GM12878 (cell line): ENCODE measurements around the gene IER3IP1. TPM values are rescaled to one million over a fixed set of nuclear protein-coding genes. Genes with fewer than 3 reads are reported as not detected.

Experiments used
- ATAC-seq: fragments of 200-7000 bp; cut with Tn5 transposase; 3 replicates; pipeline ENCODE4 v1.9.1; 2020; ENCODE audit warnings: mild to moderate bottlenecking, moderate library complexity
- BruUV-seq: library from RNA; stranded (reverse); fragments of 400-500 nt; replicated peaks from 2 replicates; lab custom pipeline; 2021; lab: Mats Ljungman, UMichigan
- CTCF ChIA-PET: fragments of 300-600 bp; sonication (Branson Sonifier 250); formaldehyde crosslinking; extraction: SDS; loops from one replicate; lab custom pipeline; 2021; ENCODE audit warnings: inconsistent platforms; lab: Yijun Ruan, JAX
- POLR2A ChIA-PET: fragments of 350-600 bp; formaldehyde crosslinking; extraction: SDS; loops from one replicate; lab custom pipeline; 2021; ENCODE audit warnings: inconsistent platforms; lab: Charles Lee
- RAD21 ChIA-PET: fragments of 300-600 bp; sonication (Branson Sonifier 250); formaldehyde crosslinking; loops from one replicate; lab custom pipeline; 2023; ENCODE audit warnings: antibody characterized with exemption; ENCODE audit not compliant: unreplicated experiment; lab: Charles Lee
- SMC1A ChIA-PET: fragments of 300-600 bp; sonication (Branson Sonifier 250); formaldehyde crosslinking; loops from one replicate; lab custom pipeline; 2023; ENCODE audit not compliant: unreplicated experiment, uncharacterized antibody; lab: Charles Lee
- DNase-seq: peaks from one replicate; pipeline ENCODE4 v3.0.0-alpha.2; 2011; ENCODE audit warnings: low read depth, low spot score
- FAIRE-seq: peaks from 3 replicates; lab custom pipeline; 2011; peaks lifted over from hg19 to GRCh38; lab: Jason Lieb, UNC
- H2AFZ ChIP-seq: 2 replicates; pipeline ENCODE4 v1.6.0; 2011; ENCODE audit warnings: low read depth, low read length, control low read depth; ENCODE audit not compliant: control insufficient read depth
- H3K27ac ChIP-seq: 2 replicates; pipeline ENCODE4 v1.5.1; 2011; ENCODE audit warnings: control low read depth; ENCODE audit not compliant: control insufficient read depth, insufficient read depth
- H3K27me3 ChIP-seq, 2 experiments: replicated peaks in 1 of 2; 2 replicates each; pipeline versions ENCODE4 v1.6.0 to v1.6.1; 2011; ENCODE audit warnings: low read length in 1 of 2; ENCODE audit not compliant: control insufficient read depth in 2 of 2, insufficient read depth in 2 of 2
- H3K36me3 ChIP-seq, 2 experiments: 2 replicates each; pipeline ENCODE4 v1.5.1; 2011; ENCODE audit warnings: low read length in 1 of 2; ENCODE audit not compliant: control insufficient read depth in 2 of 2, insufficient read depth in 2 of 2
- H3K4me1 ChIP-seq: 2 replicates; pipeline ENCODE4 v1.6.1; 2011; ENCODE audit warnings: mild to moderate bottlenecking, low read length, moderate library complexity, mixed read lengths; ENCODE audit not compliant: control insufficient read depth, insufficient read depth
- H3K4me2 ChIP-seq: 2 replicates; pipeline ENCODE4 v1.6.0; 2011; ENCODE audit warnings: control low read depth; ENCODE audit not compliant: control insufficient read depth, insufficient read depth
- H3K4me3 ChIP-seq: fragments of 200-600 bp; sonication (generic); 2 replicates; pipeline ENCODE4 v1.5.1; 2016
- H3K79me2 ChIP-seq: 2 replicates; pipeline ENCODE4 v1.6.0; 2011; ENCODE audit warnings: low read length; ENCODE audit not compliant: control insufficient read depth, insufficient read depth
- H3K9ac ChIP-seq: 2 replicates; pipeline ENCODE4 v1.8.0; 2011; ENCODE audit warnings: low read length, control low read depth, mixed read lengths; ENCODE audit not compliant: control insufficient read depth, insufficient read depth
- H3K9me3 ChIP-seq: replicated peaks from 3 replicates; pipeline ENCODE4 v1.5.1; 2011; ENCODE audit warnings: mild to moderate bottlenecking, low read length; ENCODE audit not compliant: control insufficient read depth, insufficient read depth
- H4K20me1 ChIP-seq: 2 replicates; pipeline ENCODE4 v1.6.0; 2011; ENCODE audit not compliant: control insufficient read depth, insufficient read depth
- HDAC6 ChIP-seq: fragments of 200-600 bp; sonication (generic); IDR thresholded peaks from one replicate; pipeline ENCODE4 v1.8.0; 2017; ENCODE audit warnings: antibody characterized with exemption; ENCODE audit not compliant: unreplicated experiment
- NRF1 ChIP-seq: conservative IDR thresholded peaks from 2 replicates; pipeline ENCODE4 v1.6.1; 2011; ENCODE audit warnings: mild to moderate bottlenecking, low read depth, low read length, improper control_type of control experiment
- RELB ChIP-seq: fragments of 450-650 bp; IDR thresholded peaks from 2 replicates; pipeline ENCODE4 v1.6.1; 2017; ENCODE audit warnings: low read depth, mild to moderate bottlenecking, moderate library complexity
- YBX1 ChIP-seq: fragments of 450-650 bp; IDR thresholded peaks from 2 replicates; pipeline ENCODE4 v1.6.1; 2016; ENCODE audit warnings: antibody characterized with exemption
- ZNF274 ChIP-seq: IDR thresholded peaks from one replicate; pipeline ENCODE4 v1.8.0; 2011; ENCODE audit not compliant: insufficient read length, insufficient read depth
- ZNF687 ChIP-seq: fragments of 450-650 bp; IDR thresholded peaks from 2 replicates; pipeline ENCODE4 v1.6.1; 2017; ENCODE audit warnings: mild to moderate bottlenecking, moderate library complexity
- WGBS: methylation state at CpG from one replicate; pipeline ENCODE4 v1.1.6; 2016; ENCODE audit warnings: low lambda C conversion rate; ENCODE audit not compliant: insufficient replicate concordance, insufficient coverage; ENCODE audit errors: missing lambda C conversion rate; 5-methylcytosine and 5-hydroxymethylcytosine counted together
- in situ Hi-C: fragments of 300-500 bp; cut with MboI; formaldehyde crosslinking; loops from 9 replicates; pipeline ENCODE4 v1.14.3; 2018; ENCODE audit warnings: mixed read lengths
- intact Hi-C: fragments of 100-400 bp; cut with micrococcal nuclease; formaldehyde crosslinking; loops from one replicate; pipeline ENCODE4 v1.14.2; 2022; ENCODE audit not compliant: unreplicated experiment
- polyA plus RNA-seq, 11 experiments: library from polyadenylated mRNA; depleted of rRNA in 4 of 11; unstranded in 6 of 11; stranded (reverse) in 5 of 11; fragments of >200 nt; fragmentation: Nextera tagmentation in 4 of 11; fragmentation: Illumina TruSeq in 1 of 11; extraction: Ambion mirVana in 4 of 11; extraction: Trizol in 1 of 11; gene quantifications; 1 replicate in 1 of 11; 2 replicates in 10 of 11; pipeline versions ENCODE4 v1.2.1 to v1.2.3, GENCODE V29; 2011 to 2016; ENCODE audit warnings: inconsistent platforms in 2 of 11, missing spikeins in 2 of 11, low read depth in 1 of 11
- total RNA-seq, 4 experiments: library from RNA; depleted of rRNA in 3 of 4; stranded (reverse); fragments of >200 nt in 3 of 4; fragmentation: Illumina TruSeq in 1 of 4; extraction: Trizol in 1 of 4; gene quantifications; 2 replicates each; pipeline versions ENCODE4 v1.2.1 to v1.2.3, GENCODE V29; 2013 to 2021

Gene IER3IP1
- total and polyA plus RNA-seq, 10 of the 15 experiments (the other 5 are each of a cell fraction or from before 2014, with no cell fraction given) = 7.9 to 40.9 (median 28.1) TPM

GRCh38 chr18:47113796-47114540 lies 62.2 kb downstream of the IER3IP1 start (continued):
- TF ChIP-seq ZNF687 = no peak

GRCh38 chr18:47110492-47111274 lies 65.5 kb downstream of the IER3IP1 start:
- Histone ChIP-seq H3K9ac (no peak overlapping the region), H3K4me2 (no peak overlapping the region), H2AFZ (no peak overlapping the region), H3K4me3 (no peak overlapping the region), H4K20me1 (no peaks in the 10 kb centered on the region), H3K27ac (no peak overlapping the region), H3K36me3 (peaks cover 0 to 2% of the 10 kb centered on the region in 2 experiments; a peak in 3 of 4 replicates), H3K27me3 (no peaks in the 10 kb centered on the region), H3K9me3 (no peaks in the 10 kb centered on the region), H3K4me1 (no peaks in the 10 kb centered on the region), H3K79me2 (no peaks in the 10 kb centered on the region)
- intact Hi-C loops (no loop called here), in situ Hi-C loops (no loop called here)
- POLR2A ChIA-PET = interaction anchor here (0.6 kb wide), 1 partner anchor 8 kb away, joined by 3 read pairs; no protein-coding TSS in a partner anchor
- RAD21 ChIA-PET = interaction anchor here (0.6 kb wide), 1 partner anchor 788 kb away, joined by 3 read pairs; no protein-coding TSS in a partner anchor
- no peak for ATAC-seq
- SMC1A ChIA-PET = interaction anchor here (0.9 to 1.8 kb wide), 4 partner anchors 9 to 94 kb away, joined by 3 to 5 read pairs (median 4); no protein-coding TSS in a partner anchor
- no peak for TF ChIP-seq YBX1
- TF ChIP-seq HDAC6 = no peak
- TF ChIP-seq ZNF274 = no peak
- TF ChIP-seq NRF1 = no peak
- TF ChIP-seq RELB = no peak
- over 99% methylated on average over 6 of the region's 6 CpGs for WGBS
- no TSS peak for BruUV-seq
- FAIRE-seq = no peak
- CTCF ChIA-PET = interaction anchor here (1.2 to 3.9 kb wide), 2 partner anchors 9 to 94 kb away, joined by 4 to 23 read pairs; no protein-coding TSS in a partner anchor
- DNase-seq = no peak
